ENCODE measurements around the gene TINAGL1.

Gene TINAGL1, protein sequence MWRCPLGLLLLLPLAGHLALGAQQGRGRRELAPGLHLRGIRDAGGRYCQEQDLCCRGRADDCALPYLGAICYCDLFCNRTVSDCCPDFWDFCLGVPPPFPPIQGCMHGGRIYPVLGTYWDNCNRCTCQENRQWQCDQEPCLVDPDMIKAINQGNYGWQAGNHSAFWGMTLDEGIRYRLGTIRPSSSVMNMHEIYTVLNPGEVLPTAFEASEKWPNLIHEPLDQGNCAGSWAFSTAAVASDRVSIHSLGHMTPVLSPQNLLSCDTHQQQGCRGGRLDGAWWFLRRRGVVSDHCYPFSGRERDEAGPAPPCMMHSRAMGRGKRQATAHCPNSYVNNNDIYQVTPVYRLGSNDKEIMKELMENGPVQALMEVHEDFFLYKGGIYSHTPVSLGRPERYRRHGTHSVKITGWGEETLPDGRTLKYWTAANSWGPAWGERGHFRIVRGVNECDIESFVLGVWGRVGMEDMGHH

DNA sequence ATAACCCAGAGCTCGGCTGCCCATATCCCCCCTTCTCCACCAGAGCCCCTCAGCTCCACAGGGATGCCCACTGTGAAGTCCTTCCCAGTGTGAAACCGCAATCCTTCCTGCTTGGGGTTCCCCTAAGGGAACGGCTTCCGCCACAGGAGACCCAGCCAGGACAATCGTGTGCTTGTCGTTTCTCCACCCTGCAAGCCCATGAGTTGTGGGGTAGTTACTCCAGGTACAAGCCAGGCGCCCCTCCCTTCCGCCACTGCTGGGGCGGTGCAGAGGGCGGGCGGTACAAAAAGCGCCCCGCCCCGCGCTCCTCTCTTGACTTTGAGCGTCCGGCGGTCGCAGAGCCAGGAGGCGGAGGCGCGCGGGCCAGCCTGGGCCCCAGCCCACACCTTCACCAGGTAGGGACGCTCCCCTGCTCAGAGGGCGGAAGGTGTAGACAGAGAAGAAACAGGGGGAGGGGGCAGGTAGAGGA is at the start of gene TINAGL1:
Gene TINAGL1, plus strand, starts transcription at position 315 of the 469 bp plus-strand sequence. CDS start 634 bp downstream, outside the sequence.
- Mint-ChIP-seq H3K27me3 (peaks cover 19% of the 10 kb centered on the region), H3K4me3 (no peak within 1 kb of the TSS), H3K9me3 (no peaks in the 10 kb centered on the region), H3K4me1 (peaks cover 8% of the 10 kb centered on the region), H3K27ac (no peak within 1 kb of the TSS)
- DNase-seq: no peak
- ATAC-seq: no peak

DNA sequence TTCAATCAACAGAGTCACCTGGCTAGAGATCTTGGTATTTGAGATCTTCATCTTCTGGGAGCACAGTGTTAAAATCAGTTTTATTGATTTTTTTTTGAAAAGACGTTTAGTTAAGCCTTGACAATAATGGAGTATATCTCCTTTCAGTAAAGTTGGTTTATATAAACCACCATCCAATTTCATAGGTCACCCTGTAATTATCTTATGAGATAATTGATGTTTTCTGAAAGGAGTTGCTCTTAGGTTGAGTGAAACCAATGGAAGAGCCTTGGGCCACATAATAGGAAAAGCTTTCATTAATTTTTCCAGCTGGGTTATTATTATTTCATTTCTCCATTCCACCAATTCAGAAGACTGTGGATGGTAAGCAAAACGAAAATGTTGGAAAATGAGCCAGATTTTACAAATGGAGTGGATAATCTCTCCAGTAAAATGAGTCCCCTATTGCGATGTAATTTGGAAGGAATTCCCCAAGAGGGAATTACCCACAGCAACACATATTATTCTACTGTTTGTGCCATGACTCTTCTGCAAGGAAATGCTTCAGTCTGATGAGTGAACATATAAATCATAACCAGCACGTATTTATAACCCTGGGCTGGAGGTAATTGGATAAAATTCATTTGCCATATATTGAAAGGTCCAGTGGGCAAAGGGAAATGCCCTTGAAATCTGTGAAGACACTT is 46.2 kb upstream of the TINAGL1 start:
- ATAC-seq (no peak), DNase-seq (no peak)
- H3K4me1 Mint-ChIP-seq: peaks cover 3% of the 10 kb centered on the region

DNA sequence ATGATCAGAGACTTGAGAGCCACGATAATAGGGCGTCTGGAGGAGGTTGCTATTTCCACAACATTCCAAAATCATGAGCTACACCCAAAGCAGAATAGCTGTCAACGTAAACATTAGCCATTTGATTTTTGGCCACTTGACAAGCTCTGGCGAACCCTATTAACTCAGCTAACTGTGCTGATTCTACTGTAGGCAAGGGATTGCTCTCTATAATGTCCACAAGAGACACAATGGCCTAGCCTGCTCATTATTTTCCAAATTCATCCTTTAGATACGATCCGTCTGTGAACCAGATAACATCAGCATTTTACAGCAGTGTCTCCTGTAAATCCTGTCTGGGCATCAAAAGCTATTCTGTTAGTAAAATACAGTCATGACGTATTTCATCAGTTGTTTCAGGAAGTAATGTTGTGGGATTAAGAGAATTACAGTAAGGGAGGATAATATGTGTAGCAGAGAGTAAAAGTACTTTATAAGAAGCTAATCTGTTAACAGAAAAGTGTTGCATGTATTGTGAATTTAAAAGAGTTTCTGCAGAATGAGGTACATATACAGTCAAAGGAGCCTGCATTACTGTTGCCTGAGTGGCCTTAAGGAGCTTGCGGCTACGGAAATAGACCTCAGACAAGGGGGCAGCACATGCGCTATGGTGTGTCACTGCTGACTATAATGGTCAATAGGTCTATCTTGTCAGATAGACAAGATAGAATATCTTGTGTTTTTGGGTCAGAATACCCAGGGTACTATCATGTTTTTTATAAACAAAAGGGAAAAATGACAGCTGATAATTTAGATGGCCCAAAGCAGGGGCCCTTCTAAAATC is 44.9 kb upstream of the TINAGL1 start:
- Mint-ChIP-seq H3K27me3 (peaks cover 5% of the 10 kb centered on the region), H3K9me3 (no peaks in the 10 kb centered on the region), H3K4me3 (no peak overlapping the region), H3K4me1 (peaks cover 15% of the 10 kb centered on the region), H3K27ac (no peak overlapping the region)
- DNase-seq (no peak), ATAC-seq (no peak)

More for the DNA sequence above, 46.2 kb upstream of the TINAGL1 start:
- Mint-ChIP-seq H3K4me3 (no peak overlapping the region), H3K9me3 (no peaks in the 10 kb centered on the region), H3K27me3 (peaks cover 5% of the 10 kb centered on the region), H3K27ac (no peak overlapping the region)

DNA sequence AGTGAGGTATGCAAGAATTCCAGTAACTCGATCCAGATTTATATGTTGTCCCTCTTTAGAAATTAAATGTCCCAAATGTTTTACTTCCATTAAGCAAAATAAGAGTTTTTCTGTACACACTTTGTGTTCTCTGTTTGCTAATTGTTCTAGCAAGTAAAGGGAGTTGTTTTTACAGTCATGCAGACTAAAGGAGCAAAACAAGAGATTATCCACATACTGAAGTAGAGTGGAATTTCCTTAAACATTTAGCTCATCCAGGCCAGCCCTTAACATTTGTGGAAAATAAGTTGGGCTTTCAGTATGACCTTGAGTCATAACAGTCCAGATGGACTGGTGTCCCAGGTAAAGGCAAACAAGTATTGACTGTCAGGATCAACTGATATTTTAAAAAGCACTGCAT is 44.1 kb upstream of the TINAGL1 start:
- H3K27me3 Mint-ChIP-seq: peaks cover 5% of the 10 kb centered on the region
- no peak for DNase-seq
- ATAC-seq: no peak
- H3K9me3 Mint-ChIP-seq: no peaks in the 10 kb centered on the region
- no peak overlapping the region for H3K27ac Mint-ChIP-seq
- H3K4me1 Mint-ChIP-seq: peaks cover 17% of the 10 kb centered on the region
- no peak overlapping the region for H3K4me3 Mint-ChIP-seq

DNA sequence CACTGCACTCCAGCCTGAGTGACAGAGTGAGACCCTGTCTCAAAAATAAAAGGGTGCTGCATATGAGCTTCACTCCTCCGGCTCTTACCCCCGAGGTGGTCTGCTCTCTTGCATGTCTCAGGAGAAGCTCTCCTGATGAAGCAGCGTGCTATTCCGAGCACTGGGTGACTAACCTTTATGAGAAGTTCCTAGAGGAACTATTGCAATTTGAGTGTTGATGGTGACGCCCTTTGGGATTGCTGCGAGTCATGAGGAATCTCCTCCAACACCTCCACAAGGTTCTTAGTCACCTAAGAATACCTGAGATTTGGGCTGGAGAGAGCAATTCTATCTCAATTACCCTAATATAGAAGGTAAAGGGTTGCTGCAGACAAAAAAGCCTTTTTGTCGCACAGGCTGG is 40.8 kb upstream of the TINAGL1 start:
- no peaks in the 10 kb centered on the region for H3K9me3 Mint-ChIP-seq
- peaks cover 17% of the 10 kb centered on the region for H3K4me1 Mint-ChIP-seq
- peak overlapping the region; percentile 51 to 77 for H3K4me3 Mint-ChIP-seq
- DNase-seq: no peak
- peak overlapping the region; percentile 28 to 87 for H3K27ac Mint-ChIP-seq
- peaks cover 5% of the 10 kb centered on the region for H3K27me3 Mint-ChIP-seq
- ATAC-seq: no peak

DNA sequence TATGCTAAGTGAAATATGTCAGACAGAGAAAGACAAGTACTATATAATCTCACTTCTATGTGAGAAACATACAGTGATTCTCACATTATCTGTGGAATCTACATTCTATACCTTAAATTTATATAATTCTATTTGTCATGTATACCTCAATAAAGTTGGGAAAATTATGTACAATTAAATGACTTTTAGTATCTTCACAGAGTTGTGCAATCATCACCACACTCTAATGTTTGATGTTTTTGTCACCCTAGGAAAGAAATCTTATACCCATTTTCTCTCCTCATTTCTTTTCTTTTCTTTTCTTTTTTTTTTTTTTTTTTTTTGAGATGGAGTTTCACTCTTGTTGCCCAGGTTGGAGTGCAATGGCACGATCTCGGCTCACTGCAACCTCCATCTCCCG is 37.0 kb upstream of the TINAGL1 start:
- H3K4me1 Mint-ChIP-seq: peaks cover 17% of the 10 kb centered on the region
- no peak overlapping the region for H3K4me3 Mint-ChIP-seq
- ATAC-seq: no peak
- H3K9me3 Mint-ChIP-seq: no peaks in the 10 kb centered on the region
- H3K27me3 Mint-ChIP-seq: no peaks in the 10 kb centered on the region
- no peak overlapping the region for H3K27ac Mint-ChIP-seq
- no peak for DNase-seq

DNA sequence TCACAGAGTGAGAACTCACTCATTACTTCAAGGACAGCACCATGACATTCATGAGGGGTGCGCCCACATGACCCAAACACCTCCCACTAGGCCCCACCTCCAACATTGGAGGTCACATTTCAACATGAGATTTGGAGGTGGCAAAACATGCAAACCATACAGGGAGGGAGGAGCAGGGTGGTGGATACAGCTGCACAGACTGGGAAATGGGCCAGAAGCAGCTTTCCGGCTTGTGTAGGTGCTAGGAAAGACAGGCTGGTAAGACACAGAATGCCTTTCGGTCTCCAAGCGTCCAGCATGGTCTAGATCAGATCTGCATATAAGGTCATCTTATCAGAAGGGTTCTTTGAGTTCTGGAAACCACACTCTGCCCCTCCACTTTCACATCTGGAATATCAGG is 35.1 kb upstream of the TINAGL1 start:
- H3K27me3 Mint-ChIP-seq: no peaks in the 10 kb centered on the region
- no peak overlapping the region for H3K4me3 Mint-ChIP-seq
- no peak for ATAC-seq
- H3K4me1 Mint-ChIP-seq: peaks cover 4% of the 10 kb centered on the region
- no peak for DNase-seq
- H3K9me3 Mint-ChIP-seq: no peaks in the 10 kb centered on the region
- H3K27ac Mint-ChIP-seq: no peak overlapping the region

DNA sequence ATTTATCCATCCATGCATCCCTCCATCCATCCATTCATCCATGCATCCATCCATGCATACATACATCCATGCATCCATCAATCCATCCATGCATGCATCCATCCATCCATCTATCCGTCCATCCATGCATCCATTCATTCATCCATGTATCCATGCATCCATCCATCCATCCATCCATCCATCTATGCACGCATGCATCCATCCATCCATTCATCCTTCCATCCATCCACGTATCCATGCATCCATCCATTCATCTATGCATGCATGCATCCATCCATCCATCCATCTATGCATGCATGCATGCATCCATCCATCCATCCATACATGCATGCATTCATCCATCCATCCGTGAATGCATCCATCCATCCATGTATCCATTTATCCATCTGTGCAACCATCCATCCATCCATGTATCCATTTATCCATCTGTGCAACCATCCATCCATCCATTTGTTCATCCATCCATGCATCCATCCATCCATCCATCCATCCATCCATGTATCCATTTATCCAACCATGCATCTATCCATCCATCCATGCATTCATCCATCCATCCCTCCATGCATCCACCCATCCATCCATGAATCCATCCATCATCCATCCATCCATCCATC is 30.3 kb upstream of the TINAGL1 start:
- Mint-ChIP-seq H3K9me3 (no peaks in the 10 kb centered on the region), H3K4me1 (peaks cover 13% of the 10 kb centered on the region), H3K27me3 (peaks cover 9% of the 10 kb centered on the region), H3K27ac (no peak overlapping the region), H3K4me3 (no peak overlapping the region)
- ATAC-seq (no peak), DNase-seq (no peak)

DNA sequence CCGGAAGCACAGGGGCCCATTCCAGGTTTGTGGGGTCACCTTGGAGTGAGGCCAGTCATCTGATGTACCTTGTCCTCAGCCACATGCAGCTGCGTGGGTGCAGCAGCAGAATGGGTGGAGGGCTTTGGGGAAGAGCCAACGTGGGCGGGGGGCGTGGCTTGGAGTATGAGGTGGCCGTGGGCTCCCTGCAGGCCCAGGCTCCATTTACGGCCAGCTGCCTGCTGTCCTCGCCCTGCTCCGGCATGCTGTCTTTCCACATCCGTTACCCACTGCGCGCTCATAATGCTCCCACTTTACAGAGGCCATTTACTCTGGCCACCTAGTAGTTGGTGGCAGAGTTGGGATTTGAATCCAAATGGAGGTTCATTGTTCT is 27.8 kb upstream of the TINAGL1 start:
- ATAC-seq (peak; percentile 34), DNase-seq (no peak)
- Mint-ChIP-seq H3K4me1 (peaks cover 13% of the 10 kb centered on the region), H3K4me3 (no peak overlapping the region), H3K27ac (no peak overlapping the region), H3K27me3 (peaks cover 9% of the 10 kb centered on the region), H3K9me3 (no peaks in the 10 kb centered on the region)

DNA sequence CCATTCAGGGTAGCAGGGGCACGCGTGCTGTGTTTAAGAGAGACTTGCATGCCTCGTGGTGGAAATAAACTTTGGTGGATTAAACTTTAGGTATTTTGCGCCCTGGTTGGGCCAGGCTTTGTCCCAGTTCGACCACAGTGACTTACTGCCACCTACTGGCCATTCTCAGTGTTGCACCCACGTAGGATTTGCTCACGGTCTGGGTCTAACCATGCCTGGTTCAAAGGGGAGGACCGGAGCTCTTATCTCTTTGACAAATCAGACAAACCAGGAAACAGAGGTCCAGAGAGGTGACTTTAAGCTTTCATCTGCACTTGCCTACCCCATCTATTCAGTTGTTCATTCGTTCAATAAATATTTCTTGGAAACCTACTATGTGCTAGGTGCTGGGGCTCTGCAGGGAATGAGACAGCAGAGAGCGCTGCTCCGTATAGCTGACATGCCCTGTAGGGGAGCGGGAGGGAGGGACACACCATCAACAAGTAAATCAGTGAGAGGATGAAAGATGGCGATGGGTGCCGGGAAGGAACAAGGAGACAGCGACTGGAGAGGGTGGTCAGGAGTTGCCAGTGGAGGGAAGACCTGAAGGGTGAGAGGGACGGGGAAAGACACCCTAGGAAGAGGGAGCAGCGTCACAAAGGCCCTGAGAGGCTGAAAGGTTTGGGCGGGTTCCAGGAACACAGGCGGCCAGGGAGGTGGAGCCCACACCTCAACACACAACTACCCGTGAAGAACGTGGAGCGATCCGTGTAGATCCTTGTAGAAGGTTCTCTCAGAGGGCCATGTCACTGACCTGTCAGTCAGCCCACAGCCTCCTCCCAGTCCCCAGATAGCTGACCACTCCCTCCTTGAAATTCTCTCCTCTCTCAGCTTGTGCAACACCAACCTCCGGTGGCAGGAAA is 27.2 kb upstream of the TINAGL1 start:
- H3K9me3 Mint-ChIP-seq: no peaks in the 10 kb centered on the region
- peak overlapping the region; percentile 70 to 75 for H3K4me3 Mint-ChIP-seq
- peaks cover 13% of the 10 kb centered on the region for H3K4me1 Mint-ChIP-seq
- ATAC-seq (peak; percentile 95), DNase-seq (peak; percentile 88 to 90)
- peaks cover 9% of the 10 kb centered on the region for H3K27me3 Mint-ChIP-seq
- H3K27ac Mint-ChIP-seq: peak overlapping the region in 1 of 2 donors; percentile 66

DNA sequence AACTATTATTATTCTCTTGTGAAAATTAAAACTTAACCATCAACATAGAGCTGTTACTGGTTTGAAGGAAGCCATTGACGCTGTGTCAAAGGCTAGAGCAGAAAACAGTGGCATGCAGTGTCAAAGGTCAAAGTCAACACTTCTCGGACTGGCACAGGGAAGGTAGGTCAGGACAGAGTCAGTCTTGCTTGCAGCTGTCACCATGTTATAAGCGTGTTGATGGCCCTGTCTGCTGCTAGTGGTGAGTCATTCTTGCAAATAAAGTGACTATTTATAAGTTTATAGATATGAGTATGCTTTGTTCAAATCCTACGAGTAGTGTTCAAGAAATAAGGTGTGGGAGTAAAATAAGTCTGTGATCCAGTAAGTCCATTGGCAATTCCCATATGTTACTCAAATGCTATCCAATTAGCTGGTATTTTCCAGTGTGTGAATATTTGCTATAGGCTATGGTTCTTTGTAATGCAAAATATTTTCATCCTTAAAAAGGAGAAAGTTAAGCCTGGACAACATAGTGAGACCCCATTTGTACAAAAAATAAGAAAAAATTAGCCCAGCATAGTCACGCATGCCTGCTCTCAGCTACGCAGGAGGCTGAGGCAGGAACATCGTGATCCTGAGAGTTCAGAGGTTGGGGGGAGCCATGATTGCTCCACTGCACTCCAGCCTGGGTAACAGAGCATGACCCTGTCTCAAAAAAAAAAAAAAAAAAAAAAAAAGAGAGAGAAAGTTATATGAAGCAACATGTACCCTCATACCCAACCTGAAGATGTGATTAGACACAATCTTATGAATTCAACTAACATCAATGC is 26.3 kb upstream of the TINAGL1 start:
- Mint-ChIP-seq H3K27me3 (peaks cover 9% of the 10 kb centered on the region), H3K27ac (peak overlapping the region in 1 of 2 donors; percentile 66), H3K4me1 (peaks cover 13% of the 10 kb centered on the region), H3K9me3 (no peaks in the 10 kb centered on the region), H3K4me3 (peak overlapping the region; percentile 18 to 75)
- ATAC-seq (no peak), DNase-seq (no peak)

DNA sequence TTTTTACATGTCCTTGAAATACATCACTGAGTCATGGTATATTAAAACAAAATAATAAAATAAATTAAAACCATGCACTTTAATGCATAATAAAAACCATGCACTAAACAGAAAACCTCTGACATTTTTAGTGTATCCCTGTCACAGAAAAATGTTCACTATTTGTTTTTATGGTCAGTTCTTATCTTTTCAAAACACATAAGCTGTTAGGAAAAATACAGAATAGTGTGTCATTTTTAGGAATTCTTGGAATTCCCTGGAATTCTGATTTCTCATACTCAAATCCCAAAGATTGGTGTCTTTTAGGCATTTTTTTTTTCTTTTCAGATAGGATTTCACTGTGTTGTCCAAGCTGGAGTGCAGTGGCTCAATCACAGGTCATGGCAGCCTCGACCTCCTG is 25.1 kb upstream of the TINAGL1 start:
- H3K9me3 Mint-ChIP-seq: no peaks in the 10 kb centered on the region
- peaks cover 13% of the 10 kb centered on the region for H3K4me1 Mint-ChIP-seq
- H3K27me3 Mint-ChIP-seq: peaks cover 9% of the 10 kb centered on the region
- DNase-seq (no peak), ATAC-seq (no peak)
- H3K27ac Mint-ChIP-seq: no peak overlapping the region
- no peak overlapping the region for H3K4me3 Mint-ChIP-seq

DNA sequence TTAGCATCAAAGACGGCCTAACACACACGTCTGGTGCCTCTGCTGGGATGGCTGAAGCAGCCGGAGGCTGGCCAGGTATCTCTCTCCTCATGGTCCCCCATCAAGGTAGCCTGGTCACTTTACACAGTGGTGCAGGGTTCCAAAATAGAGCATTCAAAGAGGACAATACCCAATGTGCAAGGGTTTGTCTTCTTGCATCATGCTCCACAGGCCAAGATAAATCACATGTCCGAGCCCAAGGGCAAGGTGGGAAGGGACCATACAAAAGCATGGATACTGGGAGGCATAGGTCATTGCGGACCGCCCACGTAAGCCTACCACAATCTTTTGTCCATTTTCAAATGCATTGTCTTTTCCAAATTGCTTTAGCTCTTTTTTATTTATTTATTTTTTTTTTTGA is 23.8 kb upstream of the TINAGL1 start:
- no peaks in the 10 kb centered on the region for H3K9me3 Mint-ChIP-seq
- ATAC-seq (no peak), DNase-seq (no peak)
- no peak overlapping the region for H3K4me3 Mint-ChIP-seq
- peaks cover 9% of the 10 kb centered on the region for H3K27me3 Mint-ChIP-seq
- H3K4me1 Mint-ChIP-seq: peaks cover 13% of the 10 kb centered on the region
- H3K27ac Mint-ChIP-seq: no peak overlapping the region
